NCI-H2171 (cell line): ENCODE measurements around the gene GRAMD1A.

Experiments
- DNase-seq: peaks from one replicate; lab custom pipeline; 2025; lab: John Stamatoyannopoulos, UW

Gene GRAMD1A

GRCh38 chr19:35055715-35056179, 55.6 kb downstream of the GRAMD1A start:
- peak; percentile 89 for DNase-seq

GRCh38 chr19:35056513-35057063, 56.5 kb downstream of the GRAMD1A start:
- peak; percentile 96 for DNase-seq

- DNase-seq = no peak
Observed at GRCh38 chr19:35058370-35058769, 58.2 kb downstream of the GRAMD1A start.

GRCh38 chr19:35059006-35059798, 59.1 kb downstream of the GRAMD1A start:
- no peak for DNase-seq

- no peak for DNase-seq
Observed at GRCh38 chr19:35059799-35060091, 59.6 kb downstream of the GRAMD1A start.

GRCh38 chr19:35060160-35060855, 60.2 kb downstream of the GRAMD1A start:
- DNase-seq = no peak

GRCh38 chr19:35061583-35062373, 61.7 kb downstream of the GRAMD1A start:
- DNase-seq = no peak

- DNase-seq = no peak
Observed at GRCh38 chr19:35062942-35063341, 62.8 kb downstream of the GRAMD1A start.

GRCh38 chr19:35063940-35064818, 64.1 kb downstream of the GRAMD1A start:
- DNase-seq = no peak

GRCh38 chr19:35065574-35065973, 65.5 kb downstream of the GRAMD1A start:
- DNase-seq = no peak

GRCh38 chr19:35066121-35066520, 66.0 kb downstream of the GRAMD1A start:
- DNase-seq = no peak

- DNase-seq = peak; percentile 85
Observed at GRCh38 chr19:35066691-35067563, 66.8 kb downstream of the GRAMD1A start.

GRCh38 chr19:35068941-35069634, 69.0 kb downstream of the GRAMD1A start:
- no peak for DNase-seq

GRCh38 chr19:35069696-35070095, 69.6 kb downstream of the GRAMD1A start:
- no peak for DNase-seq

- no peak for DNase-seq
Observed at GRCh38 chr19:35070471-35070870, 70.3 kb downstream of the GRAMD1A start.

GRCh38 chr19:35073516-35073915, 73.4 kb downstream of the GRAMD1A start:
- no peak for DNase-seq

- DNase-seq = no peak
Observed at GRCh38 chr19:35073941-35074340, 73.8 kb downstream of the GRAMD1A start.

GRCh38 chr19:35074426-35075201, 74.5 kb downstream of the GRAMD1A start:
- DNase-seq = no peak
